ENCODE results near the gene GRHL1.

DNA sequence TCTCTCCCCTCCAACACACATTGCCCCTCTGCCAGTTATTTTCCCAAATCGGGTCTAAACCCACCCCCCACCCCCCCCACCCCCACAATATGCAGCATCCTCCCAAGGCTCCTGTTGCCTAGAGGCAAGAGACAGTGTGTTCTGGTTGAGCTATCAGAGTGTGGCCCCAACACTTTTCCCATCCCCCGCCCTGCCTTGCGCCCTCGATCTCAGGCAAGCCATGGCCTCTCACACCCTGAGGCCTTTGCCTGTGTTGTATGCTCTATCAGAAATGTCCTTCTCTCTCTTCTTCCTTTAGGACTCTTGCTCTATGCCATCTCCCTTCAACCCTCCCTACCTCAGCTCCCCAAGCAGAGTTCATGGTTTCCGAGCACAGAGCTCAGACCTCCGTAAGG, 9.5 kb upstream of the GRHL1 start:
- TF ChIP-seq, protein P1, sequence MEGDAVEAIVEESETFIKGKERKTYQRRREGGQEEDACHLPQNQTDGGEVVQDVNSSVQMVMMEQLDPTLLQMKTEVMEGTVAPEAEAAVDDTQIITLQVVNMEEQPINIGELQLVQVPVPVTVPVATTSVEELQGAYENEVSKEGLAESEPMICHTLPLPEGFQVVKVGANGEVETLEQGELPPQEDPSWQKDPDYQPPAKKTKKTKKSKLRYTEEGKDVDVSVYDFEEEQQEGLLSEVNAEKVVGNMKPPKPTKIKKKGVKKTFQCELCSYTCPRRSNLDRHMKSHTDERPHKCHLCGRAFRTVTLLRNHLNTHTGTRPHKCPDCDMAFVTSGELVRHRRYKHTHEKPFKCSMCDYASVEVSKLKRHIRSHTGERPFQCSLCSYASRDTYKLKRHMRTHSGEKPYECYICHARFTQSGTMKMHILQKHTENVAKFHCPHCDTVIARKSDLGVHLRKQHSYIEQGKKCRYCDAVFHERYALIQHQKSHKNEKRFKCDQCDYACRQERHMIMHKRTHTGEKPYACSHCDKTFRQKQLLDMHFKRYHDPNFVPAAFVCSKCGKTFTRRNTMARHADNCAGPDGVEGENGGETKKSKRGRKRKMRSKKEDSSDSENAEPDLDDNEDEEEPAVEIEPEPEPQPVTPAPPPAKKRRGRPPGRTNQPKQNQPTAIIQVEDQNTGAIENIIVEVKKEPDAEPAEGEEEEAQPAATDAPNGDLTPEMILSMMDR (conservative IDR thresholded peaks at IDR 0.05 in 1 of 2, IDR thresholded peaks at IDR 0.05 in 1 of 2; ENCODE audit: extremely low read depth in 1 of 2, insufficient read depth in 1 of 2, low read depth in 1 of 2, low read length in 2 of 2) = no peak
- no peak for TF ChIP-seq EZH2 (IDR thresholded peaks at IDR 0.05; ENCODE audit: borderline replicate concordance, low read length)

Data from mammary epithelial cell (primary cell).